Activated T-cell treated with anti-CD3 and anti-CD28 coated beads for 1 hour (primary cell): ENCODE measurements around the gene MT1E.
A peak's percentile ranks its signal among the peaks of the same experiment; 100 is the strongest.
"Not testable (repeated sequence)": the region's sequence is repeated elsewhere in the genome, so short reads cannot be mapped to it uniquely, and the experiment has no call there.

Experiments
- DNase-seq: peaks from one replicate; pipeline ENCODE4 v3.0.0-alpha.2; 2020; ENCODE audit warnings: low read depth

MT1E gene

DNA sequence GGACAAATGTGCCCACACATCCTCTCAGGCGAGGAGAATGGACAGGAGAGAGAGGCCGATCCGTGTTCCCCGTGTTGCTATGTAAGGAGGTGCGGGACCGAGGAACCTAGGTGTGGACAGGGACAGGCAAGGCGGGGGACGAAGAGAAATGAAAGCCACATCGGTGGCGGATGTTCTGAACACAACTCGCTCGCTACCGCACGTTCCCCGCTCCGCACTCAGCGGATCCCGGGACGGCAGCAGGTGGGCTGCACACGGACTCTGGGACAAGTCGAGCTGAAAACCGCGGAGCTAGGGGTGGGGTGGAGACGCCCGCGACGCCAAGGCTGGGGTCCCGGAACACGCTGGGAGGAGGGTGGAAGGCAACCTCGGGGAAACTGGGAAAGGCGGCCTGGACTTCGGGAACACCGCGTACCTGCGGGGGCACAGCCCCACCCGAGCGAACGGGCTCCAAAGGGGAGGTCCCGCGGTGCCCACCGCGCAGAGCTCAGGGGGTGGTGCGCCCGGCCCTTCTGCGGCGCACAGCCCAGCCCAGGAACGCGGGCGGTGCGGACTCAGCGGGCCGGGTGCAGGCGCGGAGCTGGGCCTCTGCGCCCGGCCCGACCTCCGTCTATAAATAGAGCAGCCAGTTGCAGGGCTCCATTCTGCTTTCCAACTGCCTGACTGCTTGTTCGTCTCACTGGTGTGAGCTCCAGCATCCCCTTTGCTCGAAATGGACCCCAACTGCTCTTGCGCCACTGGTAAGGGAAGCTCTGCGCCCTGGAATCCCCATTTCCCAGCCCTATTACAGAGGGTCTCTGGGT lies at the start of gene MT1E:
Gene MT1E, plus strand, starts transcription at position 642 of the 803 bp plus-strand sequence. Its CDS starts 71 bp downstream, at position 713.
- DNase-seq, result no peak

GRCh38 chr16:56576585-56577299 lies 48.8 kb upstream of the MT1E start:
- peak; percentile 90 for DNase-seq

GRCh38 chr16:56577300-56577625 lies 48.3 kb upstream of the MT1E start:
- DNase-seq, result no peak

DNA sequence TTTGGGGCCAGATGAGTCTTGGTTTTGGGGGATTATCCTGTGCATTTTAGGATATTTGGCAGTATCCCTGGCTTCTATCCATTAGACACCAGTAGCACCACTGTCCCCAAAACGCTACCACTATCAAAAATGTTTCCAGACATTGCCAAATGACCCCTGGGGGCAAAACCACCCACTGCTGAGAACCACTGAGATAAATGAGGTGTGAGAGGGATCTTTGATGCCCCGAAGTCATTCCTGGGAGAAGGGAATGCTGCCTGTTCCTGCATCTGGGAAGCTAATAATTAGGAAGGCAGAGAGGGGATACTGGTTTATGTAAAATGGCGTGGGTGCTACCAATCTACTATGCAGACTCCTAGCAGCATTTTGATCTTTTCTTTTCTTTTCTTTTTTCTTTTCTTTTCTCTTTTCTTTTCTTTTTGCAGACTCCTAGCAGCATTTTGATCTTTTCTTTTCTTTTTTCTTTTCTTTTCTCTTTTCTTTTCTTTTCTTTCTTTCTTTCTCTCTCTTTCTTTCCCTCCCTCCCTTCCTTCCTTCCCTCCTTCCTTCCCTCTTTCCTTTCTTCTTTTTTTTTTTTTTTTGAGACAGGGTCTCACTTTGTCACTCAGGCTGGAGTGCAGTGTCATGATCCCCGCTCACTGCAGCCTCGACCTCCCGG lies 45.1 kb upstream of the MT1E start:
- DNase-seq, result no peak

DNA sequence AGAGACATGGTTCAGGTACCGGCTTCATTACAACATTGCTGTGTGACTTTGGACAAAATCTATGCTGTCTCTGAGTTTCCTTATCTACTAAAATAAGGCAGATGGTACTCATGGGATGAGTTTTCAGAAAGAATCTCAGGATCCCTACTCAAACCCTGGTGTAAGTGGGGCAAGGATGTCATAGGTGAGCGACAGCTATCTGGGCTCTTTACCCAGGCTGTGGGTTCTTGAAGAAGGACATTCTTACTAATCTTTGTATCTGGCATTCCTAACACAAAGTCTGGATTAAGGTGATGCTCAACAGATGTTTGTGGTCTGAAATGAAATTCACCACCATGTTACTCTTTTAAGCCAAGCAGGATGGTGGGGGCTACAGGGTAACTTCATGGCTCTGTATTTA lies 42.7 kb upstream of the MT1E start:
- not testable (repeated sequence) for DNase-seq

DNA sequence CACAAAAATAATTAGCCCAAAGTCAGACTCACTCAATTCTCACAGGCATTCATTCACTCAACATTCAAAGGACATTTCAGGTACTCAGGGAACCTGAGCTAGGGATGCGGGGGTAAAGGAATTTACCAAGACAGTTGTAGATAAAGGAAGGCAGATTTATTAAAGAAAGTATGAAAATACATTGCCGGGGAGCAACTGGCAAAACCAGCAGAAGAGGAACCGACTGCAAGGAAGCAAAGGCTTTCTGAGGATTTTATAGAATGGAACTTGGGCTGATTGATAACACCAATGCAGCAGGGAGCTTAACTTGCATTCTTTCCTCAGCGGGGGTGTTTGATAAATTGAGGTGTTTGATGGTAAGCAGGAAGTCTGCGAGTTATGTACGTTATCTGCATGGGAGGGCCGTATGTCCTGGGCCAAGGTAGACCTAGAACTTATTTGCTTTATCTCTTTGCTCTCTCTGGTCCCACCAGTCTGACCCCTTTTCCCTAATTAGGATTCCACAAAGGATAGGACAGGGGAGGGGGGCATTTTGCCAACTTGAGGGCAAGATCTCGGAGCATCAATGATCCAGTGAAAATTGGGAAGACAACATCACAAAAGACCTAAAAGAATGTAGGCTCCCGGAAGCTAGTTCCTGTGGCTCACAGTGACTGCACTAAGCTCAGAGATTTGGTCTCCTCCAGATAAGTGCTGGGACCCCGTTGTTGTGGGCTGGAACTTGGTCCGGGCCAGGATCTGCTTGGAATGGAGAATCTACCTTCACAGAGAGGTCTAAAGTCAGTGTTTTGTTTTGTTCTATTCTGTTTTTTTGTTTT lies 42.0 kb upstream of the MT1E start:
- DNase-seq, result no peak

DNA sequence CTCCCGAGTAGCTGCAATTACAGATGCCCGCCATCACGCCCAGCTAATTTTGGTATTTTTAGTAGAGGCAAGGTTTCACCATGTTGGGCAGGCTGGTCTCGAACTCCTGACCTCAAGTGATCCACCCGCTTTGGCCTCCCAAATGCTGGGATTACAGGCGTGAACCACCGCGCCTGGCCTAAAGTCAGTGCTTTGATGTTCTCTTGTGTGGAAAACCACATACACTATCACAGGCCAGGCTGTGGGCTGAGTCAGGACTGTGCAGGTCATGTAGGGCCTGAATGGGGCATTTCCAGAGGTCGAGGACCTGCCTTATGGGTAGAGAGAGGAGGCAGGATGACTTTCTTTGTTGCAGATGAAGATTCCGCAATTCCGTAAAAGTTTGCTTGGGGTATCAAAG lies 41.3 kb upstream of the MT1E start:
- DNase-seq, result no peak

DNA sequence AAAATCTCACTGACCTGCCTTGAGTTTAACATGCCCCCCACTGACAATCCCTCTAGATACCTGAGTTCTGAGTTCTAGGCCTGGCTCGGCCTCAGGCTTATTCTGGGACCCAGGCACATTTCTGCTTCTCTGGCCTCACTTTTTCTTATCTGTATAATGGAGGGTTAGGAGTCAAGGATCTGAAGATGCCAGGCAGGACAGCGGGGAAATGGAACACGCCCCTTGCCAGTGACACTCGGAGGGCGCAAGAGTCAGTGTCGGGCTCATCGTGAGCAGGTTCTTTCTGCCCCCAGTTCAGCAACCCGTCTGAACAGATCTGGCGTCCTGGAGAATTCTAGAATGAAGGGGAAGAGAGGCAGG lies 36.8 kb upstream of the MT1E start:
- no peak for DNase-seq

DNA sequence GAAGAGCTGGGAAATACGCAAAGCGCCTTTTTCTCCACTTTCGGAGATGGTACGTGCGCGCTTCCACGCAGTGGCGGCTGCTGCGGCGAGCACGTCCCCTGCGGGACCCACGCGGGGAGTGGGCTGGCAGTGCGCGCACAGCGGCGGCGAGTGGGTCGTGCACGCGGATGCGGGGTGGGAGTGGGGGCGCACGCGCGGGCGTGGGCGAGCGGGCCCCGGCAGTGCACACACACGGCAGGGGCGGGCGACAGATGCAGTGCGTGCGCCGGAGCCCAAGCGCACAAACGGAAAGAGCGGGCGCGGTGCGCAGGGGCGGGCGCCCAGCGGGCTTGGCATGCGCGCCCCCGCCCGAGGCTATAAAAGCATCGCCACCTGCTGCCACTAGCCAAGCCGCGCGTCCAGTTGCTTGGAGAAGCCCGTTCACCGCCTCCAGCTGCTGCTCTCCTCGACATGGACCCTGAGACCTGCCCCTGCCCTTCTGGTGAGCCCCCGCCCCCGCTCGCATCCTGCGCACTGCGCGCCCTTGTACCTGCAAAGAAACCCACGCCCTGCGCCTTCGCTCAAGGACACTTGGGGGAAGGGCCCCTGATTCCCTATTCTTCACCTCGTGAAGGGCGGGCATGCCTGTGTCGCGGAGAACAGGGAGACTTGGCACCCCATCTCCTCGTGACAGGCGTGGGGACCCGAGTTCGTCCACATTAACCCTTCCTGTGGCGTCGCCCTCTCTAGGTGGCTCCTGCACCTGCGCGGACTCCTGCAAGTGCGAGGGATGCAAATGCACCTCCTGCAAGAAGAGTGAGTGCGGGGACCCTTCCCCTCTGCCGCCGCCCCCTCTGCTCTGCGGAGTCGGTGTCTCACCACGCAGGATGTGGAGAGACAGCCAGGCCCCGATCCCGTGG lies 36.2 kb upstream of the MT1E start, which contains the start of gene MT3:
Gene MT3, plus strand, starts transcription at position 388 of the 899 bp plus-strand sequence. Its CDS starts 63 bp downstream, at position 451.
- DNase-seq, result peak; percentile 10

DNA sequence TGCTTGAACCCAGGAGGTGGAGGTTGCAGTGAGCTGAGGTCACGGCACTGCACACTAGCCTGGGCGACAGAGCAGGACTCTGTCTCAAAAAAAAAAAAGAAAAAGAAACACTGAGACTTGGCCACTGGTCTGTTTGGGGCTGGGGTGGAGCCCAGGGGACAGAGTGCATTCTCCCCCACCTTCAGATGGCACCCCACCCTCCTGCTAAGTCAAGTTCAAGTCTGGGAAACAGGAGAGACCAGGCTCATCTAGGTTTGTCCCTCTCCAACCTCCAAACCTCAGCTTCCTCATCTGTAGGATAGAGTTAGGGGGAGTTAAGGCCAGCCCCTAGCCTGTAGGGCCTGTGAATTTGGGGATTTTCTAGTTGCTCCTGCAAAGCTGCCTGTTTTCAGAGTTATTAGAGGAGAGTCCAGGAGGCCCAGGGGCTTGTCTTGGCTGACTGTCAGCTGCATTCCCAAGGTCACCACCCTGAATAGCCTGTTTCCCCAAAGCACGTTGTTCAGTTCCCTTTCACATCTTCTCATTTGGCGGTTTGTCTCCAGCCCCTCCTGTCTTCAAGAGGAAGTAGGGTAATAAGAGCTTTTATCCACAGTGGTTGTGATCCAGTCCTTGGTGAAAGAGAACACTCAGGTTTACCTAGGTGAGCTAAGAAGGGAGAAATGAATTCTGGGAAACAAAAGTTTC lies 34.1 kb upstream of the MT1E start:
- no peak for DNase-seq

DNA sequence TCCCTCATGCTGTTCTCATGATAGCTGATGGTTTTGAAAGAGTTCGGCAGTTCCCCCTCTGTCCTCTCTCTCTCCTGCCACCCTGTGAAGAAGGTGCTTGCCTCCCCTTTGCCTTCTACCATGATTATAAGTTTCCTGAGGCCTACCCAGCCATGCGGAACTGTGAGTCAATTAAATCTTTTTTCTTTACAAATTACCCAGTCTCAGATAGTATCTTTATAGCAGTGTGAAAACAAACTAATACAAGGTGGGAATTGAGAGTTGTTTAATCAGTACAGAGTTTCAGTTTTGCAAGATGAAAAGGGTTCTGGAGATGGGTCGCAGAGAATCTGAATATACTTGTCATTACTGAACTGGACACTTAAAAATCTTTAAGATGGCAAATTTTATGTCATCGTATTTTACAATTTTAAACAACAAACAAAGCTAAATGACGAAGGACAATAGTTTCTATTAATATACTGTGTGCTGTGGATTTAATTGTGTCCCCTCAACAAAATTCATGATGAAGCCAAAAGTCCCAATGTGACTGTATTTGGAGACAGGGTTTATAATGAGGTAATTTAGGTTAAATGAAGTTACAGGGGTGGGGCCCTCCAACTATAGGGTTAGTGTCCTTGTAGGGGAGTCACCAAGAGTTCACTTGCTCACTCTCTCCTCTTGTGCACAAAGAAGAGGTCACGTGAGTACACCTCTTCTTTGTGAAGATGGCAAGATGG lies 31.8 kb upstream of the MT1E start:
- DNase-seq, result no peak

GRCh38 chr16:56594292-56594619 lies 31.3 kb upstream of the MT1E start:
- no peak for DNase-seq

- DNase-seq, result peak; percentile 17
These were observed 25.1 kb upstream of the MT1E start for GRCh38 chr16:56600398-56600999.

GRCh38 chr16:56601325-56601724 lies 24.3 kb upstream of the MT1E start:
- DNase-seq, result no peak

- DNase-seq, result no peak
These were observed 22.0 kb upstream of the MT1E start for GRCh38 chr16:56603589-56603988.

- no peak for DNase-seq
These were observed 20.6 kb upstream of the MT1E start for GRCh38 chr16:56604966-56605365.

DNA sequence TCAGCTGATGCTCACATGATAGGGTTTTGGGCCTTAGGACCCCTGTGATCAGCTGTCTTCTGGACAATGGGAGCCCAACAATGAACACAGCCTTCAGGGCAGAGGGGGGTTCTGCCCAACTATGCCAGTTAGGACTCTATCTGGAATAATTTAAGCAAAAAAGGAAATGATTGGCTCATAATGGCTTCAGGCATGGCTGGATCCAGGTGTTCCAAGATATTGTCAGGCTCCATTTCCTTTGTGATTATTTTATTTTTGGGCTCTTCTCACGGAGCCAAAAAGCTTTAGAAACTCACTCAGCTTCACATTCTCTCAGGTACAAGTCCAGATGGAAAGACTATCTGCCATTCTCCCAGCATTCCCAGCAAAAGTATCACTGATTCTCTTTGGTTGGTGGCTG lies 20.1 kb upstream of the MT1E start:
- no peak for DNase-seq

DNA sequence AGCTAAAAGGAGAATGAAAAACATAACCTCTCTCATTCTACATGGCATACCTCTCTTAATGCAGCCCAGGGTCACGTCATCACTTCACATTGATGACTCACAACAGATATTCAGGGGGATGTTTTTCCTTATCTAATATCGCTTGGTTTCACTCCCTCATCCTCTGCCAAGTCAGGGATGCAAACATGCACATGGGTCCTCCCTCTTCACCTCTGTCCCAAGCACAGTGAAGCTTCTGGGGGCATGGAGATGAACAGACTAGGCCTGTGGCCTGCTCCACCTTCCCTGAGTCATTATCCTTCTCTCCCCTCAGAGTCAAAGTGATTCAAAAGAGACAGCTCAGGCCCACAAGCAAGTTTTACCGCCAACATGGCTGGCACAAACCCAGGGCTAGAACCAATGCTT lies 19.5 kb upstream of the MT1E start:
- no peak for DNase-seq

DNA sequence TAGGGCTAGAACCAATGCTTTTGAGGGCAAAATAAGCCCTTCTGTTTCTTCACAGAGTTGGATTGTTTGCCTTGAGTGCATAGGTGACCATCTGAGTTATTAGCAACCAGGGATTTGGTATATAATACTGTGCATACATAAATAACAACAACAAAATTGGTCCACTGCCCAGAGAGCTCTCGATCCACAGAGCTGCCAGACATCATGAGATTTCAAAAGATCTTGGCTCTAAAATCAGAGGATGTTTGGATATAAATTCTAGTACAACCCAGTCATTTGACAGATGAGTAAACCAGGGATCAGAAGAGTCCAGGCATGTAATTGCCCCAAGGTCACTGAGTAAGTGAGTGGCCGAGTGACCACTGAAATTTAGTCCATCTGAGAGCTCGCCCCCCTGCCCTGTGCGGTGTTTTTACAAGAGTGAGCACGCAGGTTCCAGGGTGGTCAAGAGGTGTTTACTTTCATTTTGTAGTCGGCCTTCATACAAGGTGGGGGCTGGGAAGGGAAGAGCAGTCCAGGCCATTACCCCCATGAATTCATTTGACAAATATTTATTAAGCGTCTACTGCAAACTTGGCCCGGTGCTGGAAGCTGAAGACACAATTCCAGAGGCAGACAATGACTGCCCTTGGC lies 19.0 kb upstream of the MT1E start:
- no peak for DNase-seq
